GM21737 (cell line): ENCODE data around the gene TSFM.
"Not testable (repeated sequence)": the region's sequence is repeated elsewhere in the genome, so short reads cannot be mapped to it uniquely, and the experiment has no call there.

Source experiments
- ATAC-seq: cut with Tn5 transposase; IDR thresholded peaks from one replicate; pipeline ENCODE4 v1.9.1; 2021; ENCODE audit warnings: mild to moderate bottlenecking, moderate library complexity; ENCODE audit not compliant: unreplicated experiment

Gene TSFM

GRCh38 chr12:57813971-57814772 is 31.6 kb downstream of the TSFM start:
- no peak for ATAC-seq

GRCh38 chr12:57815177-57816000 is 32.8 kb downstream of the TSFM start:
- ATAC-seq, result no peak

- ATAC-seq, result no peak
These were observed 33.6 kb downstream of the TSFM start for GRCh38 chr12:57816001-57816854.

GRCh38 chr12:57816855-57817151 is 34.2 kb downstream of the TSFM start:
- no peak for ATAC-seq

- no peak for ATAC-seq
These were observed 34.8 kb downstream of the TSFM start for GRCh38 chr12:57817261-57817989.

- not testable (repeated sequence) for ATAC-seq
These were observed 35.4 kb downstream of the TSFM start for GRCh38 chr12:57817990-57818331.

GRCh38 chr12:57820119-57820518 is 37.5 kb downstream of the TSFM start:
- not testable (repeated sequence) for ATAC-seq

GRCh38 chr12:57821015-57821414 is 38.4 kb downstream of the TSFM start:
- ATAC-seq, result not testable (repeated sequence)

- no peak for ATAC-seq
These were observed 39.1 kb downstream of the TSFM start for GRCh38 chr12:57821474-57822214.

GRCh38 chr12:57822392-57823130 is 40.0 kb downstream of the TSFM start:
- no peak for ATAC-seq

GRCh38 chr12:57823131-57823907 is 40.7 kb downstream of the TSFM start:
- ATAC-seq, result no peak

GRCh38 chr12:57823908-57824640 is 41.5 kb downstream of the TSFM start:
- no peak for ATAC-seq

GRCh38 chr12:57825451-57825850 is 42.9 kb downstream of the TSFM start:
- no peak for ATAC-seq

- ATAC-seq, result no peak
These were observed 43.8 kb downstream of the TSFM start for GRCh38 chr12:57826400-57826799.

- no peak for ATAC-seq
These were observed 44.4 kb downstream of the TSFM start for GRCh38 chr12:57826966-57827365.

- ATAC-seq, result no peak
These were observed 46.6 kb downstream of the TSFM start for GRCh38 chr12:57829025-57829777.

- ATAC-seq, result no peak
These were observed 47.8 kb downstream of the TSFM start for GRCh38 chr12:57830393-57830792.
